NCI-H187 (cell line): Measurements from ENCODE around the gene ADPRH.
"Not testable (repeated sequence)": the region's sequence is repeated elsewhere in the genome, so short reads cannot be mapped to it uniquely, and the experiment has no call there.

ENCODE experiments used
- DNase-seq, 2 experiments: peaks; one replicate each; lab custom pipeline; 2025; lab: John Stamatoyannopoulos, UW

The ADPRH gene

DNA sequence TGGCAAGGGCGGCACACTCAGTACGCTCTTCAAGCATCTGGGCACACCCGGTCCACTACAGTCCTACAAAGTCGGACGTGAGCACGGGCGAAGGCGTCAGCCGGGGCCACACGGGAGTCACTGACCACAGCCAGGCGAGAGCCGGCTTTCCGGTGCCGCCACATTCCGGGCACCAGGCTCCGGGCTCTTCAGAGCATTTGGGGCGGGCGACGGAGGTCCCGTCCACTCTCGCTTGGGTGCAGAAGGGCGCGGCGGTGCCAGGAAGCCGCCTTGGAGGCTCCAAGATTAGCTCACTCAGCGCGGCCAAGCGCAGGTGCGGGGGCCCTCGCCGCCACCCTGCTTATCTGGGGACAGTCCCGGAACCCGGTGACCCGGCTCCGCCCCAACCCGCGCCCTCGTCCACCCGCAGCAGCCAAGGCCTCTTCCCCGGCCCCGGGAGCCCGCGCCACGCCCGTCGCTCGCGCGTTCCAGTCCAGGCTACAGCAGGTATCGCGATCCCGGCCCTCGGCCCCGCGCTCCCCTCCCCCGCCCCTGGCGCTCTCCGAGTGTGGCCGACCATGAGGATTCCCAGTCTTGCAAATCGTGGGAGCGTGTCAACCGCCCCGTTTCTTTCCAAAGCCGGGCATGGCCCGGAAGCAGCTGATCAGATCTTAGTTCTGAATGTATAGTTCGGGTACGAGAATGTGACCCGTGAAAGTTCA lies at the start of gene ADPRH:
Gene ADPRH (plus strand): TSS at position 127 of the 701 bp plus-strand sequence. CDS start 2,678 bp downstream, outside the sequence.
- no peak for DNase-seq

DNA sequence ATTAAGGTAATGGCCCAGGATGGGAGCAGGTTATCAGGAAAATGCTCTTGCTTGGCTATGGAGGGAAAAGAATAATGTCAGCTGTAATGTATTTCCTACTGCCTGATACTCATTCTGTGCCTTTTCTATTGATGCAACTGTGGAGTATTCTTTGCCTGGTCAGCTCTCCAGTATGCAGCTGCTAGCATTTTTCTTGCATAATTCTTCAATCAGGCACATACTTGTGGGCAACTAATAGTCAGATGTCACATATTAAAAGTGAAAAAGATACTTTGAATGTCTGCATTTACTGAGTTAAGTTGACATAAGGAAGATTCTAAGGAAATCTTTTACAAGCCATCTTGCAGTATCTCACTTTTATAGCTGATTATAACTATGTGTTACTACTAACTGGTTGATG lies 49.4 kb upstream of the ADPRH start:
- DNase-seq = no peak

DNA sequence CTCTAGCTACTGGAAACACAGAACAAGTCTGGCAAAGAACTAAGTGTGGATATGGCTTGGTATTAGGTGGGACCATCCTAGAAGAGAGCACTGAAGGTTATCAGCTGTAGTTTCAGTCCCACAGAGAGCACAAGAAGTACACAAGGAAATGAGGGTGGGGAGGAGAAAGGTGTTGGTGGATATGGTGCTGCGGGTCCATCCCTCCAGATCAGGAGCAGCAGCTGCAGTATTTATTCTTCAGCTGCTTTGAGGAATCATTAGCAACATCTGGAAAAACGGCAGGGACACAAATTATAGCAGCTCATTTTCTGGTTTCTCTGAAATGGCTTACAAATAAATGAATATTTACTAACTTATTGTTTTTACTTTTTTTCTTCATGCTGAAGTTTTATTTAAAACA lies 48.8 kb upstream of the ADPRH start:
- no peak for DNase-seq

DNA sequence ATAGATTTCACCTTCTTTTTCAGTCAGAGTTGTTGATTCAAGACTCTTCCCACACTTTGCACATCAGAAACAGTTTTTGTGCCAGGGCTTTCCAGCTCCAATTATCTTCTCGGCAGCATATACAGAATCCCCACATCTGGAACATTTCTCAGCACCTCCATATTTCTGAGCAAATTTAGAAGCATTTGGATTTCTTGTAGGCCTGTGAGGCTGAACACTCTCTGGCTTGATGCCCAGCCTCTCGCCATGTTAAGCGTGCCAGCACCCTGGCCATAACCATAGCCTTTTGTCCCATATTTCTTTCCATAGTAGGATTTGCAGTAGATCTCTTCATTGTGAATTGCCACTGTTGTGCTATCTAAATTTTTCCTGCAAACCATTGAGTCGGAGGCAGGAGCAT lies 48.1 kb upstream of the ADPRH start:
- DNase-seq = no peak

DNA sequence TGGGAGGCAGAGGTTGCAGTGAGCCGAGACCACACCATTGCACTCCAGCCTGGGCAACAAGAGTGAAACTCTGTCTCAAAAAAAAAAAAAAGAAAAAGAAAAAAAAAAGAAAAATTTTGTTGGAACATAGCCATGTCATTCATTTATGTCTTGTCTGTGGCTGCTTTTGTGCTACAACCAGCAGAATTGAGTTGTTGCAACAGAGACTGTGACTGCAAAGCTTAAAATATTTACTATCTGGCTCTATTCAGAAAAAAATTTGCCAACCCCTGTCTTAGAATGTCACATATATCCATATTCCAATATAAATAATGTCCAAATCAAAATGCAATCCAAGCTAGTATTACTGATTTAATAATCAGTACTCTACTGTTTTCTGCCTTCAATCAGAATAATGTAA lies 45.0 kb upstream of the ADPRH start:
- DNase-seq = no peak

DNA sequence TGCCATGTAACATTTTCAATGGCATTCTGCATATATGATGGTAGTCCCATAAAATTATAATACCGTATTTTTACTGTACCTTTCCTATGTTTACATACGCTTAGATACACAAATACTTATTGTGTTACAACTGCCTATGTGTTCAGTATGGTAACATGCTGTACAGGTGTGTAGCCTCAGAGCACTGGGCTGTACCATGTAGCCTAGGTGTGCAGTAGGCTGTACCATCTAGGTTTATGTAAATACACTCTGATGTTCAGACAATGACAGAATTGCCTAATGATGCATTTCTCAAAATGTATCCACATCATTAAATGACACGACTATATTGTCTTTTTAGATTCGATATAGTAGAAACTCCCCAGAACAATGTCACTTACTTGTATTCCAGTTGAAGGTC lies 42.5 kb upstream of the ADPRH start:
- no peak for DNase-seq

DNA sequence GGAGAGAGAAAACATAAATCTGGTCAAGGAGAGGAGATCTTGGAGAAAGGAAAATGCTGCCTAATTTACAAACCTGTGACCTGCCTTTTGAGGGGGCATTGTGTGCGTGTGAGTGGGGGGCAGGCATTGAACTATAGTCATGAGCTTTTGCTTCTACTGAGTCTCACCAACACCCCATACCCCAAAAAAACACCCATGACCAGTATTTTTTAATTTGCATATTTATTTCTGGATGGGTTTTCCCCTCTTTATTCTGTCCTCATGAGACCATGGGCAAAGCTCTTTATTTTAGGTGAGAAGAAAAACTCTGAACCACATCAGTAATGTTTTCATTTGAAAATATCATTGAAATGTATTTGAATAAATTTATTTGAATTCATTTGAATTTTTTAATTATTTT lies 40.5 kb upstream of the ADPRH start:
- DNase-seq = no peak

DNA sequence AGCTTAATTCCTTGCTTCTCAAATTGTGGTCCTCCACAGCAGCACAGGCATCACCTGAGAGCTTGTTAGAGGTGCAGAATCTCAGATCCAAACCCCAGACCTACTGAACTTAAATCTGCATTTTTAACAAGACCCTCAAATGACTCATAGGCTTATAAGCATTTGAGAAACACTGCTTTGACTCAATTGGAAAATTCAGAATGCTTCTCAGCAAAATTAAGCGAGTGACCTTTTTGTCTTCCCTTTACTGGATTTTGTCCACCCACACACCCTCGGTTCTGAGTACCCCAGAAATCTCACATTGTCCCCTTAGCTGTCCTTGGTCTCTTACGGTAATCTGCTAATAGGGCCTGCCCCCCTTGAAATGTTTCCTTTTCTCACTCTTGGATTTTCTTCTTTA lies 37.7 kb upstream of the ADPRH start:
- no peak for DNase-seq

DNA sequence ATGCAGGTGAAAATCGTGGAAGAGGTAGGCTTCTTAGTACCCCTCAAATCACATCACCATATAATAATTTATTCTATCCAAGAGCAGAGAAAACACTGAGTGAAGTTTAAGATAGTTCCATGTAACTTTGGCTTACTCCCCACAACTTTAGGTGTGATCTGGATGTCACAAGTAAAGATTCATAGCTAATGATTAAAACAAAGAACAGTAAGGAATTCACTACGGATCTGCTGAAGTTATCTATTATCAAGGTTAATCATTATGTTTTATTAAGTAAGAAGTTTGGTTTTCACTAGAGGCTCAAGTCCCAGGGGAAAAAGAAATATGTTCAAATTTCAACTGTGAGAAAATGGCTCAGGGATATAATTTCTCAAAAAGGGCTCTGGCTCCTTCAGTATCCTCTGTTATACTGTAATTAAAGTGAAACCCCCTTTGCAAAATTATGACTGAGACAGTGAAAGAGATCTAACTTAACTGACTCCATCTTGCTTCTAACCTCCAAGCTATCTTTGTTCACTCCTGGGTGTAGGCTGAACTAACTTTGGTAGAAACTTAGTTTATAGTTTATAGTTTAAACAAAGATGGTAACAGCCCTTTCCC lies 37.0 kb upstream of the ADPRH start:
- DNase-seq = no peak

DNA sequence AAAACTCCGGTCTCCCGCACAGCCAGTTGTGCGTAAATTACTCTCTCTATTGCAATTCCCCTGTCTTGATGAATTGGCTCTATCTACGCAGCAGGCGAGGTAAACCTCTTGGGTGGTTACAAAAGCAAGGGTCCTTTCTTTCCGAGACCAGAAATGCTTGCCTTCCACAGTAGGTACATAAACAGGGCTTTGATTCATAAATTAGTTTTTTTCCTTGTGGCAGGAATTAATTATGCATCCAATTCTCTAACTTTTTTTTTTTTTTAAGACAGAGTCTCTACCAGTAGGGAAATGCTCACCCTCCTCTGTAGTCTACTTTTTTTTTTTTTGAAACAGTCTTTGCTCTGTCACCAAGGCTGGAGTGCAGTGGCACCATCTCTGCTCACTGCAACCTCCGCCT lies 36.1 kb upstream of the ADPRH start:
- DNase-seq = no peak

DNA sequence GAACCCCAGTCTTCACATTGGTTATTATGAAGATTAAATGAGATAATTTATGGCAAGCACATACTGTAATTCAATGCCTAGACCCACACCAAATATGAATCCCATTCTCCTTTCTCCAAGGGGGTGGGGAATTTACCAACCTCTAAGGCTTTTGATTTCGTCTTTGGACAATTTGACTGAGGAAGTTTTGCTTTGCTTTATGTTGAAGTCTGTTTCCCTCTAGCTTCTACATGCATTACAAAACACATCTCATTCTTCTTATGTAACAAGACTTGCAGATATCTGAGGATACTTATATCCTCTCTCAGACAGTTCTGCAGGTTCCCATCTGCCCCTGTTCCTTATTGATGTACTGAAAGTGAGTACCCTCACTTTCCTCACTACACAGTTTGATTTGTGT lies 32.1 kb upstream of the ADPRH start:
- DNase-seq = no peak

DNA sequence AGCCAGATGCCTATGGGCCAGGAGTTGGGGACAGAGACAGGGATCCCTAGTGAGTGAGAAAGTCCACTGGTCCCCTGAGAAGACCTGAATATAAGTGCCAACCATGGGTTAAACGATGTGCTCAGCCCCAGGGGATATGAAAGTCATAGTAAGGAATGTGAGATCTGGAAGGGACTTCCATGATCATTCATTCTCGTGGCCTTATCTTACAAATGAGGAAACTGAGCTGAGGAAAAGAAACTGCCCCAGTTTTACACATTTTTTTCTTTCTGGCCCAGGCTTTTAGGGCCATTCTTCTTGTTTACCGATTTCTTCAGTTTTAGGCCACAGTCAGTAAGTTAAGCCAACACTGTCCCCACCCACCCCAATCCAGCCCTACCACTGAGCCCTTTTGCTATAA lies 31.0 kb upstream of the ADPRH start:
- DNase-seq = no peak

DNA sequence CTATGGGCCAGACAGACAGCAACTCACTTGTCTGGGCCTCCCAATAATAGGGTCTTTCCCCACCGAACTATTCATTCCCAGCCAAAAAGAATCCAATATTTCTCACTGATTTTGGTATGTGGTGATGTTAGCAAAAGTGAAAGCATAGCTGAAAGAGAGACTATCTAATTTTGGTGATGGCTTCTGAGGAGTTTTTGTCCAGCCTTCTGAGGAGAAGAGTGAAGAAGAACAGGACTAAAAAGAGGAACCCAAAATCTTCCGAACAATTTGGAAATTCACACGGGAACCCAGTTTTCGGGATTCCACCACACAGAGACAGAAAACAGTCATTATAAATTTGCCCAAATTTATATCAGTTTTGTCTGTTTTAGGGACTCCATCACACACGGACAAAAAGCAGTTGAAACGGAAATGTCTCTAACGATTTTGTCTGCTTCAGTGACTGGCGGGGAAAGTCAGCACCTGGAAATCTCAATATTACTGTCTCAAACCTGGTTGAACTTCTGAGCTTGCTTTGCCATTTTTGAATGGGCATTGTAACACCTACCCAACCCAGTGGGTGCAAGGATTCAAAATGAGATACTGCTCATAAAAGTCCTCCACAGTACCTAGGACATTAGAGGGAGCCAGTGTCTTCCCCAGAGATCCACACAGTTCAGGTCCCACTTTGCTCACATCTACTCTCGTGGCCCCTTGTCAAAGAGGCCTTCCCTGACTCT lies 28.9 kb upstream of the ADPRH start:
- no peak for DNase-seq

DNA sequence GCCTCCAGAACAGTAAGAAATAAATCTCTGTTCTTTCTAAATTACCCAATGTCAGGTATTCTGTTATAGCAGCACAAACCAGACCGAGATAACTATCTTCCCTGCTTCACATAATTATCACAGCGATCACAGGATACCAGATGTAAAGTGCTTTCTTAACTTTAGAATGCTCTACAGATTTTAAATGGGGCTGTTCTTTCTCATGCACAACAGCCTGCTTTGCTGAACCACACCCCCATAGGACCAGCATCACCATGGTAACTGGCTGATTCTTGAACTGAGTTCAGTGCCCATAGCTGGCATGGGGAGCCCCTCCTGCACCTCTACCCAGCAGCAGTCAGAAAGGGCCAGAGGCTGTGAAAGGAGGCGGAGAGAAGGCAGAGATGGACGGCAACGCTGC lies 27.7 kb upstream of the ADPRH start:
- DNase-seq = no peak

DNA sequence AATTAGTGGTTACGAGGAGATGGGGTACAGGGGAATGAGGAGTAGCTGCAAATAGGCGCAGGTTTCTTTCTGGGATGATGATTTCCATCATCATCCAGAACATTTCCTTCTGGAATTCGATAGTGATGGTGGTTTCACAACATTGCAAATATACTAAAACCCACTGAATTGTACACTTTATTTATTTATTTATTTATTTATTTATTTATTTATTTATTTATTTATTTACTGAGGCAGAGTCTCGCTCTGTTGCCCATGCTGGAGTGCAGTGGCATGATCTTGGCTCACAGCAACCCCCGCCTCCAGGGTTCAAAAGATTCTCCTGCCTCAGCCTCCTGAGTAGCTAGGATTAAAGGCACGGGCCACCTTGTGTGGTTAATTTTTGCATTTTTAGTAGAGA lies 26.4 kb upstream of the ADPRH start:
- not testable (repeated sequence) for DNase-seq

DNA sequence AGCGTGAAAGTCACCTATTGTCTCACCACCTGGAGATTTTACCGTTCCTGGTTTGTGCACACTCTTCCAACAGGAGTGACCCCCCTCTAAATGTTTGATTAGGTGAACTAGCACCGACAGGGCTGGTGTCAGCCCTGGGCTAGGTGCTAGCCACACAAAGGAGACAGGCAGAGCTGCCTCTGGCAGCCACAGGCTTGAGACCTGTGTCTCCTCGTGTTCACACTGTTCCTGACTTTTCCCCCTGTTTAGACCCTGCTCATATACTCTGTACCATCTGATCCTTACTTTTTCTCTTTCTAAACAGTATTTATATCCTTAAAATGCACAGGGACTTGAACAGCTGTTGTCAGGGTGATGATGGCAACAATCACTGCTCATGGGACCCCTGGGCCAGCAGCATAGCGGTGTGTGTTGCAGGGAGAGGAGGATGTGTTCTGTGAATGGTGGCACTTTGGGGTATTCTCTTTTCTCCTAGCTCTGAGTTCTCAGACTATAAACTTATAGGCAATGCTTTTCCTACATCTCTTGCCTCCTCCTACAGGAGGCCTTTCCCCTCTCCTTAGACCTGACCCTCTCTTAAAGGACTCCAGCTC lies 25.4 kb upstream of the ADPRH start:
- DNase-seq = no peak

DNA sequence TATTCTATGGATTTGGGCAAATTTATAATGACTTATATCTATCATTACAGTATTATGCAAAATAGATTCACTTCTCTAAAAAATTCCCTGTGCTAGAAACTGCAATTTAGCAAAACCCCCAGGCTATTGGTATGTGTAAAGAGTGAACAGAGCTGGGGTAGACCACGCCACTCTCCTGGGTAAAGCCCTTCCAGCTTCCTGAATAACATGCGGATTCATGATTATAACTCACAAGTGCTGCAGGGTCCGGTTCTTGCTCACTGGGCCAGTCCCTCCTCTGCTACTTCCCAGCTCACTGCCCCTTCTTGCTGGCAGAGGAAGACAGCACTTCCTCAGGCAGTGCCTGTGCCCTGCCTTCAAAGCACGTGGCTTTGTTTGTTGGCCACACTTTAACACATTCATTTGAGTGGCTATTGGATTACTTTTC lies 24.0 kb upstream of the ADPRH start:
- DNase-seq = no peak

DNA sequence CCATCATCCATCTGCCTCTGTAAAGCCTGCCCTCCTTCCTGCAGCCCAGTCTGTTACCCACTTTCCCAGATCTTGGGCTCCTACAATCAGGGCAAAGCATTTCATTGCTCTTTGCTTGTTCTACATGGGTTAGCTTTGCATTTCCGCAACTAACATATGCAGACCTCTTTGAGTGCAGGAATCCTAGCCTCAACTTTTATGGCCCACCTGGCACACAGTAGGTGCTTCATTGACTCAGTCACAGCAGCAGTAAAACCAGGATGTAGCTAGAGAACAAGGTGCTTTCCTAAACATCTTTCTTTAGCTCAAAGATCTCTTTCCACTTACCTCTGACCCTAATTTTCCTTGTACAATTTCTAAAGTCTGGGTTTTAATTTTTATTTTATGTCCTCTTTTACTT lies 23.4 kb upstream of the ADPRH start:
- no peak for DNase-seq

DNA sequence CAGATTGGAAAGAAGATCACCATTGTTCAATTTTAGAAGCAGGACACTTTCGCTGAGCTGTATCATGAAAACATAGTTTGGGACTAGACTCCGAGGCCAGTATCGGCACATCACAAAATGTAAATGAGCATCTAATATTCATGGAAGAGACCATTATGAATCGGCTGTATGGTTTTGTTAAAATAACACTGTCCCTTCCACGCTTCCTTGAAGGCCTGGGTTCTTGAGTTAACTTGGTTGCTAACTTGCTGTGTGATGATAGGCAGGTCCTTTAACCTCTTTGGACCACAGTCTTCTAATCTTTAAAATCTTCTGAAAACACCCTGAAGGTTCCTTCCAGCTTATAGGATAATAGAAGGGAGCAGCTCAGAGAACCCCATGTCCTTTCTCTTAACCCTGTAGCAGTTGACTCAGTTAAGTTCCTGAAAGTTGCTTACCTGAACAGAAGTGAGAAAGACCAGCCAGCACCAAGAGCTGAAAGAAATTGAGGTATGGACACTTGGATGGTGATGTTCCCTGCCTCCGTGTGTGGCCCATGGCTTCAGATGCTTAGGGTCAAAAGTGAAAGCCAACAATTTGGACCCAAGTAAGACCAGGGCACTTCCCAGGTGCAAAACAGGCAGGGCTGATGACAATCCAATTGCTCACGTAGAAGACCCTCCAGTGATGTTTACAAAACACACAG lies 22.0 kb upstream of the ADPRH start:
- no peak for DNase-seq

DNA sequence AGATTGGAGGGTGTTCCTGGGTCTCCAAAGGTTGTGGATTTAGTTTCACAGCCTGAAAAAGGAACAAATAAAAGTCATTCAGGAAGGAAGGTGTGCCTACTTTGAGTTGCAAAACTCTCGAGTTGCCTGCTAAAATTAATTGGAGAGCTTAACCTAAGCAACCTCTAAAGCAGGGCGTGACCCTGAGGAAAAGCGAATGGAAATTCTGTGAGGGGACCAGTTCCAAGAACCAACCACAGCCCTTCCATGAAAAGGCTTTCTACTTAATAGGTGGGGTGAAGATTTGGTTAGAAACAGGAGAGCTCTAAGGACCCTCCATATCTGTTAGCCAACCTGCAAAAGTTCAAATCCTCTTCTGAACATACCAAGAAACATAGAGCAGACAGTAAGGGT lies 21.4 kb upstream of the ADPRH start:
- DNase-seq = no peak

DNA sequence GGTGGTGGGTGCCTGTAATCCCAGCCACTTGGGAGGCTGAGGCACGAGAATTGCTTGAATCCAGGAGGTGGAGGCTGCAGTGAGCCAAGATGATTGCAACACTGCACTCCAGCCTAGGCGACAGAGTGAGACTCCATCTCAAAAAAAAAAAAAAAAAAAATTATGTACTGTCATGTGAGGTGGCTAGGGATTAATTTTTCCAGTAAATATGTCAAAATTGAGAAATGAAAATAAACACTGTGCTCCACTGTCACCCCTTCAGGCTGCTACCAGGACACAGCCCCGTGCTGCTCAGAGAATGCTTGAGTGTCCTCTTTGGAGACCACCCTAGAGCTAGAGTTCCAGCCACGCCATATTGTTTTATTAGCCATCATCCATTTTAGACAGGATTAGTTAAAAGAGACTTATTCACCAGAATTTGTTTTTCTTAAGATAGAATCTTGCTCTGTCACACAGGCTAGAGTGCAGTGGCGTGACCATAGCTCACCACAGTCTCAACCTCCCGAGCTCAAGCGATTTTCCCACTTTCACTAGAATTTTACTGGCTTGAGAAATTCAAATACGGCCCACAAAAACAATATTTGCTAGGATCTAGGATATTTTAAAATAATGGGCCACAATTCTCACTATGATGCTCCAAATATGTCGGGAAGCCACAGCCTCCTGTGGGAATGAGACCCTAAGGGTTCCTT lies 20.5 kb upstream of the ADPRH start:
- DNase-seq = no peak

DNA sequence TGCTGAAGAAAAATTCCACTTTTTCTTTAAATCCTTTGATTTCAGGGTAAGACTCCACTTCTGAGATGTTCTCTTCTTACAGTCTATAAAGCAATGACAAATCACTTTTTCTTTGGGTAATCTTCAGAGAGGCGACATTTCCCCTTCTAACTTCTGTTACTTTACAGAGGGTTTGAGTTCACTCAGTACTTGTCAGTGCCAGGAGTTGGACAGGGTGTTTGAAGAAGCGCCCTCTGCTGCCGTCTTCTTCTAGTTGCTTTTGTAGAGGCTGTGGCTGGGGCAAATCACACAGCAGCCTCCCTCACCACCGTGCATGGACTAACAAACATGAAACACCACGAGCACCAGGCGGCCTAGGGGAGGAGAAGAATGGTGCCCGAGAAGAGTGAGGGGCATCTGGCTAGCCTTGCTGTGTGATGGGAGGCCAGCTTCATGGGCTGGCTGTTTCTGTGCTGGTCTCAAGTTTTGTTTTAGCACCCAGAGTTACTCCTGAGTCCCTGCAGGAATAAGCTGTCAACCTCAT lies 19.8 kb upstream of the ADPRH start, which contains the start of gene CD80:
Gene CD80 (minus strand): TSS at position 174 of the 523 bp plus-strand sequence. CDS start 1,886 bp downstream, outside the sequence.
- no peak for DNase-seq
